K562 (cell line): Measurements from ENCODE around the gene IRF9. TPM values are rescaled to one million over a fixed set of nuclear protein-coding genes. Genes with fewer than 3 reads are reported as not detected.

Source experiments
- ATAC-seq: fragments of 200-7000 bp; cut with Tn5 transposase; 3 replicates; pipeline ENCODE4 v1.9.1; 2020; ENCODE audit warnings: moderate library complexity
- BruUV-seq: library from RNA; stranded (reverse); fragments of 400-500 nt; replicated peaks from 2 replicates; lab custom pipeline; 2021; lab: Mats Ljungman, UMichigan
- CTCF ChIA-PET: fragments of 300-600 bp; formaldehyde crosslinking; extraction: SDS; loops from one replicate; lab custom pipeline; 2021; ENCODE audit warnings: low intra/inter-chr PET ratio; lab: Yijun Ruan, JAX
- POLR2A ChIA-PET: fragments of 300-600, 350-650 bp; sonication (Branson Sonifier 250); formaldehyde crosslinking; extraction: SDS; loops from one replicate; lab custom pipeline; 2021; ENCODE audit warnings: antibody characterized with exemption, inconsistent platforms; lab: Yijun Ruan, JAX
- DNase-seq, 4 experiments: peaks; one replicate each; pipeline versions ENCODE4 v3.0.0 to v3.0.0-alpha.2; 2011 to 2018; ENCODE audit warnings: low spot score in 3 of 4, mixed read lengths in 3 of 4; ENCODE audit errors: extremely low read depth in 1 of 4
- FAIRE-seq: peaks from 2 replicates; lab custom pipeline; 2011; peaks lifted over from hg19 to GRCh38; lab: Jason Lieb, UNC
- H2AFZ ChIP-seq: 2 replicates; pipeline ENCODE4 v1.6.0; 2011; ENCODE audit warnings: low read depth, low read length, control low read depth, inconsistent platforms
- H3K27ac ChIP-seq: fragments of 200-600 bp; 3 replicates; pipeline ENCODE4 v1.8.0; 2011; ENCODE audit warnings: low read depth, mild to moderate bottlenecking, control low read depth, inconsistent platforms, low read length, moderate library complexity, mixed read lengths; ENCODE audit errors: extremely low read depth
- H3K27me3 ChIP-seq, 2 experiments: fragments of 300-600 bp in 1 of 2; 2 replicates in 1 of 2; 3 replicates in 1 of 2; pipeline versions ENCODE4 v1.6.0 to v1.8.0; 2011; ENCODE audit warnings: inconsistent platforms in 2 of 2, low read length in 2 of 2, mild to moderate bottlenecking in 1 of 2, mixed read lengths in 1 of 2, moderate library complexity in 1 of 2; ENCODE audit not compliant: control insufficient read depth in 2 of 2, insufficient read depth in 2 of 2
- H3K36me3 ChIP-seq: fragments of 300-600 bp; 3 replicates; pipeline ENCODE4 v1.8.0; 2011; ENCODE audit warnings: mild to moderate bottlenecking, low read length, inconsistent platforms; ENCODE audit not compliant: control insufficient read depth, insufficient read depth
- H3K4me1 ChIP-seq, 2 experiments: fragments of 200-600 bp in 1 of 2; replicated peaks in 1 of 2; 2 replicates in 1 of 2; 3 replicates in 1 of 2; pipeline versions ENCODE4 v1.5.1 to v1.8.0; 2011; ENCODE audit warnings: inconsistent platforms in 2 of 2, low read length in 2 of 2, mild to moderate bottlenecking in 1 of 2, mixed read lengths in 1 of 2, moderate library complexity in 1 of 2; ENCODE audit not compliant: control insufficient read depth in 2 of 2, insufficient read depth in 2 of 2
- H3K4me2 ChIP-seq: 2 replicates; pipeline ENCODE4 v1.6.1; 2011; ENCODE audit warnings: low read length, control low read depth, inconsistent platforms, mixed read lengths; ENCODE audit not compliant: insufficient read depth
- H3K4me3 ChIP-seq: fragments of 200-600 bp; sonication (generic), shearing (Covaris generic); 2 replicates; pipeline ENCODE4 v1.5.1; 2016; ENCODE audit warnings: control low read depth, inconsistent platforms
- H3K79me2 ChIP-seq: fragments of 200-600 bp; 3 replicates; pipeline ENCODE4 v1.8.0; 2011; ENCODE audit warnings: low read length, inconsistent platforms; ENCODE audit not compliant: control insufficient read depth, insufficient read depth
- H3K9ac ChIP-seq, 2 experiments: 2 replicates each; pipeline versions ENCODE4 v1.6.0 to v1.6.1; 2011; ENCODE audit warnings: low read depth in 2 of 2, low read length in 2 of 2, control low read depth in 1 of 2, inconsistent platforms in 1 of 2, mild to moderate bottlenecking in 1 of 2, mixed read lengths in 1 of 2; ENCODE audit not compliant: insufficient read depth in 1 of 2
- H3K9me1 ChIP-seq: one replicate; pipeline ENCODE4 v1.6.0; 2011; ENCODE audit warnings: inconsistent platforms, mild to moderate bottlenecking, low read length, moderate library complexity; ENCODE audit not compliant: control insufficient read depth, insufficient read depth
- H3K9me3 ChIP-seq: replicated peaks from 2 replicates; pipeline ENCODE4 v1.5.1; 2011; ENCODE audit warnings: low read depth, low read length, inconsistent platforms; ENCODE audit not compliant: control insufficient read depth, insufficient read depth
- H4K20me1 ChIP-seq: replicated peaks from 2 replicates; pipeline ENCODE4 v1.6.1; 2011; ENCODE audit warnings: low read length, inconsistent platforms, mixed read lengths; ENCODE audit not compliant: control insufficient read depth, insufficient read depth
- CBFA2T3 ChIP-seq: fragments of 450-650 bp; IDR thresholded peaks from 2 replicates; pipeline ENCODE4 v1.6.1; 2017
- CBFB ChIP-seq: sonication (generic); formaldehyde crosslinking; IDR thresholded peaks from 2 replicates; pipeline ENCODE4 v1.4.0; 2020; ENCODE audit warnings: mild to moderate bottlenecking, missing genetic modification reagents
- E2F1 ChIP-seq: sonication (generic); formaldehyde crosslinking; IDR thresholded peaks from 2 replicates; pipeline ENCODE4 v1.8.1; 2023; ENCODE audit warnings: mild to moderate bottlenecking, missing genetic modification reagents, moderate library complexity
- MCM7 ChIP-seq, 2 experiments: fragments of 450-650 bp; IDR thresholded peaks; 2 replicates each; pipeline ENCODE4 v1.6.1; 2016 to 2018
- POLR2G ChIP-seq: fragments of 200-400 bp; formaldehyde crosslinking; IDR thresholded peaks from 2 replicates; pipeline ENCODE4 v1.6.1; 2017; ENCODE audit warnings: low read depth, mild to moderate bottlenecking, antibody characterized with exemption, low read length, moderate library complexity
- RBM17 ChIP-seq: fragments of 200-400 bp; formaldehyde crosslinking; IDR thresholded peaks from 2 replicates; pipeline ENCODE4 v1.6.1; 2017; ENCODE audit warnings: low read depth, mild to moderate bottlenecking, low read length, borderline replicate concordance
- SAFB ChIP-seq: fragments of 200-400 bp; formaldehyde crosslinking; IDR thresholded peaks from 2 replicates; pipeline ENCODE4 v1.6.1; 2017; ENCODE audit warnings: low read depth, low read length, borderline replicate concordance
- SRSF3 ChIP-seq: fragments of 200-400 bp; formaldehyde crosslinking; IDR thresholded peaks from 2 replicates; pipeline ENCODE4 v1.6.1; 2016; ENCODE audit warnings: mild to moderate bottlenecking, low read length, moderate library complexity; ENCODE audit not compliant: insufficient read depth
- TRIM25 ChIP-seq: fragments of 450-650 bp; IDR thresholded peaks from 2 replicates; pipeline ENCODE4 v1.7.0; 2016; ENCODE audit warnings: borderline replicate concordance
- ZNF407 ChIP-seq: fragments of 450-650 bp; IDR thresholded peaks from 2 replicates; pipeline ENCODE4 v1.6.1; 2016; ENCODE audit warnings: low read depth
- ZNF655 ChIP-seq: fragments of 250-450 bp; sonication (Bioruptor Pico); IDR thresholded peaks from 2 replicates; pipeline ENCODE4 v1.5.0; 2021
- WGBS: fragments of 100-300 bp; shearing (Covaris generic); methylation state at CpG from one replicate; pipeline ENCODE4 v1.1.6; 2016; ENCODE audit warnings: low coverage, mixed read lengths; ENCODE audit not compliant: insufficient coverage; ENCODE audit errors: missing lambda C conversion rate; 5-methylcytosine and 5-hydroxymethylcytosine counted together
- in situ Hi-C: fragments of 300-500 bp; cut with MboI; formaldehyde crosslinking; loops from 4 replicates; pipeline ENCODE4 v1.15.0; 2018; ENCODE audit warnings: inconsistent platforms, mixed read lengths
- intact Hi-C: fragments of 100-400 bp; cut with micrococcal nuclease; formaldehyde crosslinking; loops from 2 replicates; pipeline ENCODE4 v1.14.2; 2022
- polyA plus RNA-seq, 8 experiments: library from polyadenylated mRNA; depleted of rRNA in 4 of 8; stranded (reverse) in 5 of 8; unstranded in 3 of 8; fragments of >200 nt; fragmentation: Nextera tagmentation in 2 of 8; fragmentation: Illumina TruSeq in 1 of 8; extraction: Ambion mirVana in 2 of 8; extraction: Trizol in 1 of 8; gene quantifications; 2 replicates each; pipeline versions ENCODE4 v1.2.1 to v1.2.3, GENCODE V29; 2011 to 2014; ENCODE audit warnings: inconsistent platforms in 1 of 8, missing spikeins in 1 of 8
- total RNA-seq, 7 experiments: library from RNA; depleted of rRNA in 6 of 7; stranded (reverse); fragments of >200 nt in 6 of 7; fragmentation: Illumina TruSeq in 2 of 7; extraction: Trizol in 2 of 7; gene quantifications; 2 replicates each; pipeline versions ENCODE4 v1.2.1 to v1.2.3, GENCODE V29; 2011 to 2021; ENCODE audit warnings: low replicate concordance in 1 of 7

IRF9 gene
- total and polyA plus RNA-seq, 9 of the 15 experiments (the other 6 are each of a cell fraction or from before 2014, with no cell fraction given): 0.79 to 14.8 (median 6.1) TPM

- in situ Hi-C loops: no loop called here
- FAIRE-seq: no peak
- DNase-seq: no peak
- intact Hi-C loops: no loop called here
- no peaks in the 10 kb centered on the region for H4K20me1 ChIP-seq
- TF ChIP-seq ZNF407 (no peak), CBFB (no peak), TRIM25 (no peak), SAFB (no peak), RBM17 (no peak), POLR2G (no peak), E2F1 (CRISPR knock-in tag) (no peak), CBFA2T3 (no peak), MCM7 (IDR thresholded peaks at IDR 0.05) (no peak), ZNF655 (CRISPR knock-in tag) (no peak), SRSF3 (no peak)
- peaks cover 2 to 12% of the 10 kb centered on the region in 2 experiments; a peak in 4 of 5 replicates for H3K4me1 ChIP-seq
- no peak for ATAC-seq
- CTCF ChIA-PET: no interaction called here
- POLR2A ChIA-PET: interaction anchor here (0.7 to 1.1 kb wide), 3 partner anchors 9 to 140 kb away, joined by 3 read pairs; no protein-coding TSS in a partner anchor
- BruUV-seq: no TSS peak
- peak within 1 kb of the TSS in 1 of 2 experiments; percentile 64; a peak in 2 of 4 replicates for H3K9ac ChIP-seq
- WGBS: 40% methylated on average over 3 of the region's 5 CpGs
- H3K4me3 ChIP-seq: no peak within 1 kb of the TSS
- no peaks in the 10 kb centered on the region for H3K27me3 ChIP-seq
- no peak within 1 kb of the TSS for H3K4me2 ChIP-seq
- no peaks in the 10 kb centered on the region for H3K79me2 ChIP-seq
- H3K36me3 ChIP-seq: no peaks in the 10 kb centered on the region
- H3K9me3 ChIP-seq: no peaks in the 10 kb centered on the region
- no peak within 1 kb of the TSS for H2AFZ ChIP-seq
- no peak within 1 kb of the TSS for H3K27ac ChIP-seq
- no peaks in the 10 kb centered on the region for H3K9me1 ChIP-seq
Measured at GRCh38 chr14:24130380-24130716, 30.7 kb upstream of the IRF9 start, which contains the start of gene FITM1. FITM1 (plus strand) TSS chr14:24130659; CDS start chr14:24131564, 905 bp downstream.
